ENCODE measurements around the gene TMLHE.

DNA sequence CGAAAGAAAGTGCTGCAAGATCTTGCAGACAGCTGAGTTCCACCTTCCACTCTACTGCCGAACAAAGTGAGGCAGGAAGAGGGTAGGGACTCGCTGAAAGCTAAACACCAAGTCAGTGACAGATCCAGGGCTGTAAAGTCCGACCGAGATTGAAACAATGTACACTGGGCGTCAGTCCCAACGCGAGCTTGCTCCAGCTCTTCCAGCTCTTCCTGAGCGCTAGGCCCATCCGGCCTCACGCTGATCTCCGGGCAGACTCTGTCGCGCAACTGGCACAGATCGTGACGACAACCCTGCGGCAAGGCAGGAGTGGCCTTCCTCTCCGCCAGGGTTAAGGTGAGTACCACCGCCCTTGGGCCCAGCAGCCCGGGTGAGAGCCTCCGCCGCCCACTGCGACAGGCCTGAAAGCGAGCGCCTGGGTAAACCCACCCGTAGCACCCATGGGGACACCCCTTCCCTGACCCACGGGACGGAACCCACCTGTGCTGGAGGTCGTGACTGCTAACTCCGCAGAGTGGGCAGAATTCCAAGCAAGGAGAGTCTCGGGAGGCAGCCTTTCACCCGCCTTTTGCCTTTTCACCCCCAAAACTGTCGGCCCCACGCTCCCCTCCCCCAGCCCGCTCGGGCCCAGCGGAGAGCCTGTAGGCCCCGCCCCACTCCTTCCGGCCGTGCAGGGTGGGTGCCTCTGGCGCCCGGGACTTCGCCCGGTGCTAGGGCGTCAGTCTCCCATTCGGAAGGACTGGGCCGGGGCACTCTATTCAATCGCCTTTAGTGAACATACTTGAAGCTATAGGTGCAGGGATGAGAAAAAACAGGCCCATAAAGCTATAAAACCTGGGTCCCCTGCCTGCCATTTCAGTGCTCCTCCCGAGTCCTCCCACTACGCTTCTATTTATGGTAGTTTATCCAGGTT, at the start of gene TMLHE, which contains the start of gene SPRY3:
- TF ChIP-seq, protein P1, sequence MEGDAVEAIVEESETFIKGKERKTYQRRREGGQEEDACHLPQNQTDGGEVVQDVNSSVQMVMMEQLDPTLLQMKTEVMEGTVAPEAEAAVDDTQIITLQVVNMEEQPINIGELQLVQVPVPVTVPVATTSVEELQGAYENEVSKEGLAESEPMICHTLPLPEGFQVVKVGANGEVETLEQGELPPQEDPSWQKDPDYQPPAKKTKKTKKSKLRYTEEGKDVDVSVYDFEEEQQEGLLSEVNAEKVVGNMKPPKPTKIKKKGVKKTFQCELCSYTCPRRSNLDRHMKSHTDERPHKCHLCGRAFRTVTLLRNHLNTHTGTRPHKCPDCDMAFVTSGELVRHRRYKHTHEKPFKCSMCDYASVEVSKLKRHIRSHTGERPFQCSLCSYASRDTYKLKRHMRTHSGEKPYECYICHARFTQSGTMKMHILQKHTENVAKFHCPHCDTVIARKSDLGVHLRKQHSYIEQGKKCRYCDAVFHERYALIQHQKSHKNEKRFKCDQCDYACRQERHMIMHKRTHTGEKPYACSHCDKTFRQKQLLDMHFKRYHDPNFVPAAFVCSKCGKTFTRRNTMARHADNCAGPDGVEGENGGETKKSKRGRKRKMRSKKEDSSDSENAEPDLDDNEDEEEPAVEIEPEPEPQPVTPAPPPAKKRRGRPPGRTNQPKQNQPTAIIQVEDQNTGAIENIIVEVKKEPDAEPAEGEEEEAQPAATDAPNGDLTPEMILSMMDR (IDR thresholded peaks at IDR 0.05), result no peak
- peak in 1 of 4 donors; percentile 32 for TF ChIP-seq POLR2A (IDR thresholded peaks at IDR 0.05)
- TF ChIP-seq POLR2AphosphoS5 (IDR thresholded peaks at IDR 0.05), result peak in 1 of 2 donors; percentile 24
- TF ChIP-seq EP300 (IDR thresholded peaks at IDR 0.05), result no peak

All from upper lobe of left lung (tissue), 4 donors.